Prostate gland (tissue), 2 donors: Measurements from ENCODE around the gene DTL.

Experiments
- POLR2A ChIP-seq: fragments of 450-650 bp; IDR thresholded peaks from one replicate; pipeline ENCODE4 v1.6.1; 2016; ENCODE audit warnings: antibody characterized with exemption, mild to moderate bottlenecking
- POLR2AphosphoS5 ChIP-seq: sonication (generic); formaldehyde crosslinking; IDR thresholded peaks from one replicate; pipeline ENCODE4 v1.6.1; 2017; ENCODE audit warnings: antibody characterized with exemption
- TF ChIP-seq, protein P1 (sequence below), 4 experiments: fragments of 200-600 bp in 2 of 4; fragments of 450-650 bp in 2 of 4; sonication (generic) in 2 of 4; IDR thresholded peaks; 1 replicate in 3 of 4; 2 replicates in 1 of 4; pipeline ENCODE4 v1.5.1; 2016 to 2019; ENCODE audit warnings: antibody characterized with exemption in 4 of 4, mild to moderate bottlenecking in 2 of 4, moderate library complexity in 2 of 4

DNA sequence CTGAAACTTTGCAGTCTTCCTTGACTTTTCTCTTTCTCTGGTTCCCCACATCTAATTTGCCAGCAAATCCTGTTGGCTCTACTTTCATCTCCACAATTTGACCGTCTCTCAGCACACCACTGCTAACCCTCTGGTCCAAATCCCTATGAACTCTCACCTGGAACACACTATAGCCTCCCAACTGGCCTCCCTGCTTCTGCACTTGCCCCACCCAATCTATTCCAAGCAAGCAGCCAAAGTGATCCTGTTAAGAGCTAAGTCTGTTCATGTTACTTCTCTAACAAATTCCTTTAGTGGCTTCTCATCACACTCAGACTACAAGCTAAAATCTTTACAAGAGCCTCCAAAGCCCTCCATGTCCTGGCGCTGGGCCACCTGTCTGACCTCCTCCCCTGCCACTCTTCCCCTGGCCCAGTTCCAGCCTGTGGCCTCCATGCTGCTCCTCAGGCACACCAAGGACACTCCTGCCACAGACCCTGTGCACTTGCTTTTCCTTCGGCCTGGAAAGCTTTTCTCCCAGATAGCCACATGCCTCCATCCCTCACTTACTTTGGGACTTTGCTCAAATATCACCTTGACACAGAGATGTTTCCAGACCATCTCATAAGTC lies 104.1 kb downstream of the DTL start:
- TF ChIP-seq, protein P1, sequence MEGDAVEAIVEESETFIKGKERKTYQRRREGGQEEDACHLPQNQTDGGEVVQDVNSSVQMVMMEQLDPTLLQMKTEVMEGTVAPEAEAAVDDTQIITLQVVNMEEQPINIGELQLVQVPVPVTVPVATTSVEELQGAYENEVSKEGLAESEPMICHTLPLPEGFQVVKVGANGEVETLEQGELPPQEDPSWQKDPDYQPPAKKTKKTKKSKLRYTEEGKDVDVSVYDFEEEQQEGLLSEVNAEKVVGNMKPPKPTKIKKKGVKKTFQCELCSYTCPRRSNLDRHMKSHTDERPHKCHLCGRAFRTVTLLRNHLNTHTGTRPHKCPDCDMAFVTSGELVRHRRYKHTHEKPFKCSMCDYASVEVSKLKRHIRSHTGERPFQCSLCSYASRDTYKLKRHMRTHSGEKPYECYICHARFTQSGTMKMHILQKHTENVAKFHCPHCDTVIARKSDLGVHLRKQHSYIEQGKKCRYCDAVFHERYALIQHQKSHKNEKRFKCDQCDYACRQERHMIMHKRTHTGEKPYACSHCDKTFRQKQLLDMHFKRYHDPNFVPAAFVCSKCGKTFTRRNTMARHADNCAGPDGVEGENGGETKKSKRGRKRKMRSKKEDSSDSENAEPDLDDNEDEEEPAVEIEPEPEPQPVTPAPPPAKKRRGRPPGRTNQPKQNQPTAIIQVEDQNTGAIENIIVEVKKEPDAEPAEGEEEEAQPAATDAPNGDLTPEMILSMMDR (IDR thresholded peaks at IDR 0.05): no peak
- TF ChIP-seq POLR2A: no peak
- TF ChIP-seq POLR2AphosphoS5: no peak
